ENCODE measurements around the gene PAIP2B.

DNA sequence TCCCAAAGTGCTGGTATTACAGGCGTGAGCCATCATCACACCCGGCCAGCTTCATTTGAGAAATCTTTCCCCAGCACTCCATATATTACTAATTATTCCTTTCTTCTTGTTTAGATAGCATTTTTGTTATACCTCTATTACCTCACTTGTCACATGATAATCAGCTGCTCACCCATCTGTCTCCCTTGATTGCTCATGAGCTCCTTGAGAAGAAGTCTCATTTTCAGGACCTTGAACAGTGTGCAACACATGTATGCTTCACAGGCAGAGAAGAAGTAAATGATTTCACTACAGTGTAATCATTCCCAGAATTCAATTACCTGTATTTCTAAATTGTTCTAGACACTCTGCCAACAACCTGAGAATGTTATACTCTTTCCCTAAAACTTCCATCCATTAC, 6.2 kb downstream of the PAIP2B start:
- TF ChIP-seq MEF2B (IDR thresholded peaks at IDR 0.05; ENCODE audit: partially characterized antibody, poor library complexity, severe bottlenecking) (no peak), NR2C2 (IDR thresholded peaks at IDR 0.05; ENCODE audit: borderline replicate concordance, control insufficient read depth, insufficient read length, low read depth) (no peak), EGR1 (IDR thresholded peaks at IDR 0.05; ENCODE audit: borderline replicate concordance in 1 of 2, low read depth in 2 of 2, low read length in 2 of 2) (no peak), RCOR1 (conservative IDR thresholded peaks at IDR 0.05; ENCODE audit: low read depth, low read length) (no peak), POLR2A (IDR thresholded peaks at IDR 0.05; ENCODE audit: low read depth, low read length) (no peak), SIN3A (IDR thresholded peaks at IDR 0.05; ENCODE audit: low read depth, low read length) (no peak), EZH2 (IDR thresholded peaks at IDR 0.05; ENCODE audit: borderline replicate concordance, control insufficient read depth, low read depth, low read length) (no peak)
- TF ChIP-seq, protein P1, sequence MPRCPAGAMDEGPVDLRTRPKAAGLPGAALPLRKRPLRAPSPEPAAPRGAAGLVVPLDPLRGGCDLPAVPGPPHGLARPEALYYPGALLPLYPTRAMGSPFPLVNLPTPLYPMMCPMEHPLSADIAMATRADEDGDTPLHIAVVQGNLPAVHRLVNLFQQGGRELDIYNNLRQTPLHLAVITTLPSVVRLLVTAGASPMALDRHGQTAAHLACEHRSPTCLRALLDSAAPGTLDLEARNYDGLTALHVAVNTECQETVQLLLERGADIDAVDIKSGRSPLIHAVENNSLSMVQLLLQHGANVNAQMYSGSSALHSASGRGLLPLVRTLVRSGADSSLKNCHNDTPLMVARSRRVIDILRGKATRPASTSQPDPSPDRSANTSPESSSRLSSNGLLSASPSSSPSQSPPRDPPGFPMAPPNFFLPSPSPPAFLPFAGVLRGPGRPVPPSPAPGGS (IDR thresholded peaks at IDR 0.05; ENCODE audit: borderline replicate concordance, insufficient read depth, low read depth, low read length, poor library complexity, severe bottlenecking), result no peak
- TF ChIP-seq, protein P2, sequence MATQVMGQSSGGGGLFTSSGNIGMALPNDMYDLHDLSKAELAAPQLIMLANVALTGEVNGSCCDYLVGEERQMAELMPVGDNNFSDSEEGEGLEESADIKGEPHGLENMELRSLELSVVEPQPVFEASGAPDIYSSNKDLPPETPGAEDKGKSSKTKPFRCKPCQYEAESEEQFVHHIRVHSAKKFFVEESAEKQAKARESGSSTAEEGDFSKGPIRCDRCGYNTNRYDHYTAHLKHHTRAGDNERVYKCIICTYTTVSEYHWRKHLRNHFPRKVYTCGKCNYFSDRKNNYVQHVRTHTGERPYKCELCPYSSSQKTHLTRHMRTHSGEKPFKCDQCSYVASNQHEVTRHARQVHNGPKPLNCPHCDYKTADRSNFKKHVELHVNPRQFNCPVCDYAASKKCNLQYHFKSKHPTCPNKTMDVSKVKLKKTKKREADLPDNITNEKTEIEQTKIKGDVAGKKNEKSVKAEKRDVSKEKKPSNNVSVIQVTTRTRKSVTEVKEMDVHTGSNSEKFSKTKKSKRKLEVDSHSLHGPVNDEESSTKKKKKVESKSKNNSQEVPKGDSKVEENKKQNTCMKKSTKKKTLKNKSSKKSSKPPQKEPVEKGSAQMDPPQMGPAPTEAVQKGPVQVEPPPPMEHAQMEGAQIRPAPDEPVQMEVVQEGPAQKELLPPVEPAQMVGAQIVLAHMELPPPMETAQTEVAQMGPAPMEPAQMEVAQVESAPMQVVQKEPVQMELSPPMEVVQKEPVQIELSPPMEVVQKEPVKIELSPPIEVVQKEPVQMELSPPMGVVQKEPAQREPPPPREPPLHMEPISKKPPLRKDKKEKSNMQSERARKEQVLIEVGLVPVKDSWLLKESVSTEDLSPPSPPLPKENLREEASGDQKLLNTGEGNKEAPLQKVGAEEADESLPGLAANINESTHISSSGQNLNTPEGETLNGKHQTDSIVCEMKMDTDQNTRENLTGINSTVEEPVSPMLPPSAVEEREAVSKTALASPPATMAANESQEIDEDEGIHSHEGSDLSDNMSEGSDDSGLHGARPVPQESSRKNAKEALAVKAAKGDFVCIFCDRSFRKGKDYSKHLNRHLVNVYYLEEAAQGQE (IDR thresholded peaks at IDR 0.05; ENCODE audit: low read depth, low read length), result peak; percentile 57; the same call in 1 of the 2 replicates
- TF ChIP-seq, protein P3, sequence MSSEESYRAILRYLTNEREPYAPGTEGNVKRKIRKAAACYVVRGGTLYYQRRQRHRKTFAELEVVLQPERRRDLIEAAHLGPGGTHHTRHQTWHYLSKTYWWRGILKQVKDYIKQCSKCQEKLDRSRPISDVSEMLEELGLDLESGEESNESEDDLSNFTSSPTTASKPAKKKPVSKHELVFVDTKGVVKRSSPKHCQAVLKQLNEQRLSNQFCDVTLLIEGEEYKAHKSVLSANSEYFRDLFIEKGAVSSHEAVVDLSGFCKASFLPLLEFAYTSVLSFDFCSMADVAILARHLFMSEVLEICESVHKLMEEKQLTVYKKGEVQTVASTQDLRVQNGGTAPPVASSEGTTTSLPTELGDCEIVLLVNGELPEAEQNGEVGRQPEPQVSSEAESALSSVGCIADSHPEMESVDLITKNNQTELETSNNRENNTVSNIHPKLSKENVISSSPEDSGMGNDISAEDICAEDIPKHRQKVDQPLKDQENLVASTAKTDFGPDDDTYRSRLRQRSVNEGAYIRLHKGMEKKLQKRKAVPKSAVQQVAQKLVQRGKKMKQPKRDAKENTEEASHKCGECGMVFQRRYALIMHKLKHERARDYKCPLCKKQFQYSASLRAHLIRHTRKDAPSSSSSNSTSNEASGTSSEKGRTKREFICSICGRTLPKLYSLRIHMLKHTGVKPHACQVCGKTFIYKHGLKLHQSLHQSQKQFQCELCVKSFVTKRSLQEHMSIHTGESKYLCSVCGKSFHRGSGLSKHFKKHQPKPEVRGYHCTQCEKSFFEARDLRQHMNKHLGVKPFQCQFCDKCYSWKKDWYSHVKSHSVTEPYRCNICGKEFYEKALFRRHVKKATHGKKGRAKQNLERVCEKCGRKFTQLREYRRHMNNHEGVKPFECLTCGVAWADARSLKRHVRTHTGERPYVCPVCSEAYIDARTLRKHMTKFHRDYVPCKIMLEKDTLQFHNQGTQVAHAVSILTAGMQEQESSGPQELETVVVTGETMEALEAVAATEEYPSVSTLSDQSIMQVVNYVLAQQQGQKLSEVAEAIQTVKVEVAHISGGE (CRISPR knock-in tag; IDR thresholded peaks at IDR 0.05), result no peak
- TF ChIP-seq, protein P4, sequence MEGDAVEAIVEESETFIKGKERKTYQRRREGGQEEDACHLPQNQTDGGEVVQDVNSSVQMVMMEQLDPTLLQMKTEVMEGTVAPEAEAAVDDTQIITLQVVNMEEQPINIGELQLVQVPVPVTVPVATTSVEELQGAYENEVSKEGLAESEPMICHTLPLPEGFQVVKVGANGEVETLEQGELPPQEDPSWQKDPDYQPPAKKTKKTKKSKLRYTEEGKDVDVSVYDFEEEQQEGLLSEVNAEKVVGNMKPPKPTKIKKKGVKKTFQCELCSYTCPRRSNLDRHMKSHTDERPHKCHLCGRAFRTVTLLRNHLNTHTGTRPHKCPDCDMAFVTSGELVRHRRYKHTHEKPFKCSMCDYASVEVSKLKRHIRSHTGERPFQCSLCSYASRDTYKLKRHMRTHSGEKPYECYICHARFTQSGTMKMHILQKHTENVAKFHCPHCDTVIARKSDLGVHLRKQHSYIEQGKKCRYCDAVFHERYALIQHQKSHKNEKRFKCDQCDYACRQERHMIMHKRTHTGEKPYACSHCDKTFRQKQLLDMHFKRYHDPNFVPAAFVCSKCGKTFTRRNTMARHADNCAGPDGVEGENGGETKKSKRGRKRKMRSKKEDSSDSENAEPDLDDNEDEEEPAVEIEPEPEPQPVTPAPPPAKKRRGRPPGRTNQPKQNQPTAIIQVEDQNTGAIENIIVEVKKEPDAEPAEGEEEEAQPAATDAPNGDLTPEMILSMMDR (IDR thresholded peaks at IDR 0.05 in 2 of 3, conservative IDR thresholded peaks at IDR 0.05 in 1 of 3; ENCODE audit: control insufficient read depth in 2 of 3, extremely low read depth in 1 of 3, insufficient read depth in 1 of 3, low read depth in 3 of 3, low read length in 3 of 3), result no peak
- TF ChIP-seq, protein P5, sequence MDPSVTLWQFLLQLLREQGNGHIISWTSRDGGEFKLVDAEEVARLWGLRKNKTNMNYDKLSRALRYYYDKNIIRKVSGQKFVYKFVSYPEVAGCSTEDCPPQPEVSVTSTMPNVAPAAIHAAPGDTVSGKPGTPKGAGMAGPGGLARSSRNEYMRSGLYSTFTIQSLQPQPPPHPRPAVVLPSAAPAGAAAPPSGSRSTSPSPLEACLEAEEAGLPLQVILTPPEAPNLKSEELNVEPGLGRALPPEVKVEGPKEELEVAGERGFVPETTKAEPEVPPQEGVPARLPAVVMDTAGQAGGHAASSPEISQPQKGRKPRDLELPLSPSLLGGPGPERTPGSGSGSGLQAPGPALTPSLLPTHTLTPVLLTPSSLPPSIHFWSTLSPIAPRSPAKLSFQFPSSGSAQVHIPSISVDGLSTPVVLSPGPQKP (IDR thresholded peaks at IDR 0.05; ENCODE audit: low read depth, low read length), result no peak
